BJ (cell line): ENCODE data around the gene CARF. TPM values are rescaled to one million over a fixed set of nuclear protein-coding genes. Genes with fewer than 3 reads are reported as not detected.
"Not testable (repeated sequence)": the region's sequence is repeated elsewhere in the genome, so short reads cannot be mapped to it uniquely, and the experiment has no call there.

Source experiments
- CTCF ChIA-PET: fragments of 350-600 bp; formaldehyde crosslinking; extraction: SDS; loops from one replicate; lab custom pipeline; 2021; ENCODE audit warnings: antibody characterized with exemption, inconsistent platforms; lab: Yijun Ruan, JAX
- POLR2A ChIA-PET: fragments of 300-600 bp; sonication (Branson Sonifier 250); formaldehyde crosslinking; extraction: SDS; loops from one replicate; lab custom pipeline; 2021; ENCODE audit warnings: antibody characterized with exemption; lab: Charles Lee
- DNase-seq: peaks from one replicate; pipeline ENCODE4 v3.0.0-alpha.2; 2011; ENCODE audit warnings: low read depth
- H3K27me3 ChIP-seq: 2 replicates; pipeline ENCODE4 v1.6.0; 2011; ENCODE audit warnings: low read length; ENCODE audit not compliant: control insufficient read depth, insufficient read depth
- H3K36me3 ChIP-seq: 2 replicates; pipeline ENCODE4 v1.5.1; 2011; ENCODE audit warnings: low read length; ENCODE audit not compliant: control insufficient read depth, insufficient read depth
- H3K4me3 ChIP-seq: 2 replicates; pipeline ENCODE4 v1.5.1; 2011; ENCODE audit warnings: low read depth, mild to moderate bottlenecking, control low read depth, low read length
- polyA plus RNA-seq: library from polyadenylated mRNA; depleted of rRNA; stranded (reverse); fragments of >200 nt; gene quantifications from 2 replicates; pipeline ENCODE4 v1.2.3, GENCODE V29; 2011
- TF ChIP-seq, protein P1 (sequence below): IDR thresholded peaks from 2 replicates; pipeline ENCODE4 v1.5.1; 2011; ENCODE audit warnings: low read depth, mild to moderate bottlenecking, control low read depth, inconsistent platforms, low read length, moderate library complexity; ENCODE audit not compliant: insufficient read depth

The CARF gene
- polyA plus RNA-seq, 1 experiment: 4.1 TPM

DNA sequence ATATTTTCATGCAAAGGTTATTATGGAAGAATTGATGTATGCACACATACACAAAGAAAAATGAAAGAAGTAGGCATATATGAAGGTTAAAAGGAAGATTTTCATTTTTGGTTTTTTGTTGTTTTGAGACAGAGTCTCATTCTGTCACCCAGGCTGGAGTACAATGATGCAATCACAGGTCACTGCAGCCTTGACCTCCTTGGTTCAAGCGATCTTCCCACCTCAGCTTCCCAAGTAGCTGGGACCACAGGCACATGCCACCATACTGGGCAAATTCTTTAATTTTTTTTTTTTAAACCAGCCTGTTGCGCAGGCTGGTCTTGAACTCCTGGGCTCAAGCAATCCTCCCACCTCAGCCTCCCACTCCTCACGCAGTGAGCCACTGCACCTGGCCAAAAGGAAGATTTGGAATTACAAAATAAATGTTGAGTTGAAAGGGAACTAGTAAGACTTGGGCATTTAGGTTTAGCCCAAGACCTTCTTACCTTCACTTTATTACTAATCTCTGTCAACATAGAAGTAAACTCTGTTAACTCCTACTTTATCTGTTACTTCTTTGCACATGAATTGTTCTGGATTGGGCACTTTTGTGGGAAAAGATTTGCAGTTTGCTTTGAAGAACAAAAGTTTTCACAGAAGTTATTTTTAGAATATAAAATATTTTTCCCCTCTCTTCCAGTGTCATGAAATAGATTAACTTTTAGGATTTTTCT, 70.9 kb downstream of the CARF start:
- DNase-seq: no peak
- ChIA-PET CTCF (no interaction called here), POLR2A (no interaction called here)
- H3K36me3 ChIP-seq: no peaks in the 10 kb centered on the region
- H3K27me3 ChIP-seq: no peaks in the 10 kb centered on the region
- TF ChIP-seq, protein P1, sequence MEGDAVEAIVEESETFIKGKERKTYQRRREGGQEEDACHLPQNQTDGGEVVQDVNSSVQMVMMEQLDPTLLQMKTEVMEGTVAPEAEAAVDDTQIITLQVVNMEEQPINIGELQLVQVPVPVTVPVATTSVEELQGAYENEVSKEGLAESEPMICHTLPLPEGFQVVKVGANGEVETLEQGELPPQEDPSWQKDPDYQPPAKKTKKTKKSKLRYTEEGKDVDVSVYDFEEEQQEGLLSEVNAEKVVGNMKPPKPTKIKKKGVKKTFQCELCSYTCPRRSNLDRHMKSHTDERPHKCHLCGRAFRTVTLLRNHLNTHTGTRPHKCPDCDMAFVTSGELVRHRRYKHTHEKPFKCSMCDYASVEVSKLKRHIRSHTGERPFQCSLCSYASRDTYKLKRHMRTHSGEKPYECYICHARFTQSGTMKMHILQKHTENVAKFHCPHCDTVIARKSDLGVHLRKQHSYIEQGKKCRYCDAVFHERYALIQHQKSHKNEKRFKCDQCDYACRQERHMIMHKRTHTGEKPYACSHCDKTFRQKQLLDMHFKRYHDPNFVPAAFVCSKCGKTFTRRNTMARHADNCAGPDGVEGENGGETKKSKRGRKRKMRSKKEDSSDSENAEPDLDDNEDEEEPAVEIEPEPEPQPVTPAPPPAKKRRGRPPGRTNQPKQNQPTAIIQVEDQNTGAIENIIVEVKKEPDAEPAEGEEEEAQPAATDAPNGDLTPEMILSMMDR: no peak
- H3K4me3 ChIP-seq: no peak overlapping the region

DNA sequence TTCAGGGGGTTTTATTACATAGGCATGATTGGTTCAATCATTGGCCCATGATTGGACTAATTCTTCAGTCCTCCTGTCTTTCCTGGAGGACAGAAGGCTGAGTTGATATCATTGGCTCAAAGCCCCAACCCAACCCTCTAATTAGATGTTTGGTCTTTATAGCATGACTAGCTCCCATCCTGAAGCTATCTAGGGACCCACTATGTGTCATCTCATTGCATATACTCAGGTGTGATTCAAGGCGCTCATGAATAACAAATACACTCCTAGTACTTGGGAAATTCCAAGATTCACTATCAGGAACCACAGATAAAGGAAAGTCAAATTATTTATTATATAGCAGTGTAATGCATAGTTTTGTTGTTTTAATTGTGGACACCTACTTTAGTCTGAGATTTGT, 77.7 kb downstream of the CARF start:
- TF ChIP-seq, protein P1: no peak
- CTCF ChIA-PET: interaction anchor here (0.6 kb wide), 1 partner anchor 19 kb away, joined by 3 read pairs; no protein-coding TSS in a partner anchor
- no peaks in the 10 kb centered on the region for H3K36me3 ChIP-seq
- DNase-seq: no peak
- no peak overlapping the region for H3K4me3 ChIP-seq
- POLR2A ChIA-PET: no interaction called here
- no peaks in the 10 kb centered on the region for H3K27me3 ChIP-seq

DNA sequence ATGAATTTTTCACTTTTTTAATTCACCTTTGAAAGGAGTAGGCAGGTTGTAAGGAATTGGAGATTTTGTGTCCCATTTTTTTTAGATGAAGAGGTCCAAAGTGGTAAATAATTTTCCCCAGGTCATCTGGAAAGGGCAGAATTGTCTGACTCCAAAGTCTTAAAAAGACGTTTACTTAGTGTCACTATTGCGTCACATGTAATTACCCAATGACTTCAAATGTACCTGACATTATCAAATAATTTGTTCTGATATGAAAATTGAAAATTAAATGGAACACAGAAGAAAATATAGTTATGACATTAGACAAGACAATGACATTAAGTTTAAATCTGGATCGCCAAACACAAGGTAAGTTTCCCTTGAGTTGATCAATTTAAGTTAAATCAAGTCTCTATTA, 78.4 kb downstream of the CARF start:
- CTCF ChIA-PET: no interaction called here

DNA sequence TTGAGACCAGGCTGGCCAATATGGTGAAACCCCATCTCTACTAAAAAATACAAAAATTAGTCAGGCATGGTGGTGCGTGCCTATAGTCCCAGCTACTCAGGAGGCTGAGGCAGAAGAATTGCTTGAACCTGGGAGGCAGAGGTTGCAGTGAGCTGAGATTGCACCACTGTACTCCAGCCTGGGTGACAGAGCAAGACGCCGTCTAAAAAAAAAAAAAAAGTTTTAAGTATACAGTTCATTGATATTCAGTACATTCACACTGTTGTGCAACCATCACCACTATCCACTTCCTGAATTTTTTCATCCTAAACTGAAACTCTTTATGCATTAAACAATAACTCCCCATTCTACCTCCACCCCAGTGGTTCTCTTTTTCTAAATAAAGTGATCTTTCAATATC, 85.0 kb downstream of the CARF start:
- H3K4me3 ChIP-seq, POLR2A ChIA-PET, CTCF ChIA-PET, H3K27me3 ChIP-seq, H3K36me3 ChIP-seq, DNase-seq: not testable (repeated sequence)

More for the DNA sequence above, 78.4 kb downstream of the CARF start:
- POLR2A ChIA-PET: no interaction called here
- TF ChIP-seq, protein P1: no peak
- no peak for DNase-seq
- H3K36me3 ChIP-seq: no peaks in the 10 kb centered on the region
- no peaks in the 10 kb centered on the region for H3K27me3 ChIP-seq
- no peak overlapping the region for H3K4me3 ChIP-seq

DNA sequence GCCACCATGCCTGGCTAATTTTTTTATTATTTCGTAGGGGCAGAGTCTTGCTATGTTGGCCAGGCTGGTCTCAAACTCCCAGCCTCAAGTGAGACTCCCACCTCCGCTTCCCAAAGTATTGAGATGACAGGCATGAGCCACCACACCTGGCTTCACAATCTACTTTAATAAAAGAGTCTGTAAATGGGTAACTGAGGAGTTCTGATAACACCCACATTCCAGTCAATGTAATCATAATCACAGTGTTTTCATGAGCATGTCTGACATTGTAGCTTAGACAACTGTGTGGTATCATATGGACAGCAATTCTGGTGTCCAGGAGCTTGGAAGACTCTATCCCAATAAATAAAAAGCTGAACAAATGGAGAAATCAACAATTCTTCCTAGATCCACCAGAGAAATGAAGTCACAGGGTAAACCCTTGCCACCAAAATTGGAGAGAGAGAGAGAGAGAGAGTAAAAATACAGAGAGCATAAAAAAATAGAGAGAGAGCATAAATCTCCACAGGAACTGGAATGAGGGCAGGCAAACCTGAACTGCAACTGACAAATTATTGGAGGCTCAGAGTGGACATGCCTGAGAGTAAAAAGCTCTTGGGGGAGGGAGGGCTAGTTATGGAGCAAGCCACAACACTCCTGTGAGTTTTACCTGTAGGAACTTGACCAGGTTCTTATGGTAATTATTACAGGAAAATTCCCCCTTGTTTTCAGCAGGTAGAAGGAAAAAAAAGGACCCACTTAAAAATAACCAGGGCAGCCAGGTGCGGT, 90.2 kb downstream of the CARF start:
- Histone ChIP-seq H3K36me3 (no peaks in the 10 kb centered on the region), H3K27me3 (no peaks in the 10 kb centered on the region), H3K4me3 (no peak overlapping the region)
- TF ChIP-seq, protein P1: no peak
- DNase-seq: no peak
- ChIA-PET POLR2A (no interaction called here), CTCF (no interaction called here)
